AG20443 (cell line): ENCODE measurements around the gene CDH5.

Experiments used
- DNase-seq: peaks from one replicate; pipeline ENCODE4 v3.0.0; 2012; ENCODE audit warnings: low spot score, mixed read lengths

CDH5 gene

DNA sequence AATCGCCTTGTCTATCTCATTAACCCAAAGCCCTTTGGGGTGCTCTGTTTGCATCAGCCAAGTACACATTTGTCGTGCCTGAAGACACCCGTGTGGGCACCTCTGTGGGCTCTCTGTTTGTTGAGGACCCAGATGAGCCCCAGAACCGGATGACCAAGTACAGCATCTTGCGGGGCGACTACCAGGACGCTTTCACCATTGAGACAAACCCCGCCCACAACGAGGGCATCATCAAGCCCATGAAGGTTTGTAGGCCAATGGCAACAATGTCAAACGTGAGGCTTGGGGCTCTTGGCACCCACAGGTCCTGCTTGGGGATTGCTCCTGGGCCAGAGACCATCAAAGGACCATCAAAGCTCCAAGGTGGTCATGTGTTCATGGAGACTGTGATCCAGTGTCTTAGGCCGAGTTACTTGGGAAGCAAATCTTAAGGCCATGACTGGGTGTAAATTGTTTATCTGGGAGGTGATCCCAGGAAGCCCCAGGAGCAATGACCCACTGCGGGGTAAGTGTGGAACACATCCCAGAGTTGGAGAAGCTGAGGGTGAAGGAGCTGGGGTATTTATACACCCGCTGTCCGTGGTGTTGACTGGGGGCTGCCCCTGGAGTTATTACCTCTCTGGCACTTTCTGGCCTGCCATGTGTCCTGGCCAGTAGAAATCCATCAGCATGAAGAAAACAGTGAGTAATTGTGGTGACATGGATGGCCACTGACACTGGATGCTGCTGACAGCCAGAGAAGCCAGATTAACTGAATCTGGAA is 24.0 kb downstream of the CDH5 start:
- DNase-seq: no peak

DNA sequence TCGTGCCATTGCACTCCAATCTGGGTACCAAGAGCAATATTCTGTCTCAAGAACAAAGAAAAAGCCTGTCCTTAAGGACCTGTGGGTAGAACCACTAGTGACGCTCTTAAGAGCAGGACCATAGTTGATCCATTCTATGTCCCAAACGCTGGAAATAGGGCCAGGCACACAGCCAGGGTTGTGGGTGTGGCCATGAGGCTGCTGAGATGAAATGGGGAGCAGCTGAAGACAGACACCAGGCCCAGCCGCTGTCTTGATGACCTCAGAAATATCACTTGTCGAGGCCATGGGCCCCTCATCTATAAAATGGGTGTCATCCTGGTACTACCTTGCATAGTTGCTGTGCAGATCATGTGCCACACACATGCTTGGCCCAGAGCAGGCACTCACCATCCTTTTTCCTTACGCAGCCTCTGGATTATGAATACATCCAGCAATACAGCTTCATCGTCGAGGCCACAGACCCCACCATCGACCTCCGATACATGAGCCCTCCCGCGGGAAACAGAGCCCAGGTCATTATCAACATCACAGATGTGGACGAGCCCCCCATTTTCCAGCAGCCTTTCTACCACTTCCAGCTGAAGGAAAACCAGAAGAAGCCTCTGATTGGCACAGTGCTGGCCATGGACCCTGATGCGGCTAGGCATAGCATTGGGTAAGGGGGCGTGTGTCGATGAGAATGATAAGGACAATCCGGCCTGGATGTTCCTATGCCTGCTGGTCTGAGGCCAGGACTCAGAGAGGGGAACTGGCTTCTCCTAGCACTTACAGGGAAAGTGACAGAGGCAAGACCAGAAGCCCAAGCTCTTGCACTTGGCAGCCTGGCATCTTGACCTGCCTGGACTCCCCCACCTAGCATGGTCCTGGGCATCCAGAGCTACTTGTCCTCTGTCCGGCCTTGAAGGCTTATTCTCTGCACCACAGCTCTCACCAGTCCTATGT is 25.5 kb downstream of the CDH5 start:
- DNase-seq: peak; percentile 49

- no peak for DNase-seq
Measured at GRCh38 chr16:66395806-66396555, 29.5 kb downstream of the CDH5 start.

DNA sequence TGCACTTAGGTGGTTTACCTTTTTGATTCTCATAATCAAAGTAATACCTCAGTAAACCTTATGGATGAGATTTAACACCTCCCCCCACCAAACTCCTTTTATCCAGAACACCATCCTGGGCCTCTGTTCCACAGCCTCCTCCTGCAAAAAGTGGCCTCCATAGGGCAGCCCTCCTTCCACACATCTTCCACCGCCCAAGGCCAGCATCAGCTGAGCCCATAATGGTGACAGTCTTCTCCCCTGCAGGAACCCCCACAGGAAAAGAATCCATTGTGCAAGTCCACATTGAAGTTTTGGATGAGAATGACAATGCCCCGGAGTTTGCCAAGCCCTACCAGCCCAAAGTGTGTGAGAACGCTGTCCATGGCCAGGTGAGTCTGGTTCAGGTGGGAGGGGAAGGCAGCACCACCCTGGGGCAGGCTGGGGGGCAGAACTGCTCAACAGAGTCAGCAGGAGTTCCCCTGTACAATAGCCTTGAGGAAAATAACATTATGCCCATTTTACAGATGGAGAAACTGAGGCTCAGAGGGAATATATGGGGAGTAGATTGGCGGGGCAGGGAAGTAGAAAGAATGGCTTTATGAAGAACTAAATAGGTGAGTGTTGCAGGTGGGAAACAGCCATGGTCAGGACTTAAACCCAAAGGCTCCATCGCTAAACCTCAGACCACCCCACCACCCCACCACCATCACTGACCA is 31.4 kb downstream of the CDH5 start:
- DNase-seq: no peak

GRCh38 chr16:66399031-66399430 is 32.5 kb downstream of the CDH5 start:
- no peak for DNase-seq

GRCh38 chr16:66399930-66400329 is 33.4 kb downstream of the CDH5 start:
- no peak for DNase-seq

DNA sequence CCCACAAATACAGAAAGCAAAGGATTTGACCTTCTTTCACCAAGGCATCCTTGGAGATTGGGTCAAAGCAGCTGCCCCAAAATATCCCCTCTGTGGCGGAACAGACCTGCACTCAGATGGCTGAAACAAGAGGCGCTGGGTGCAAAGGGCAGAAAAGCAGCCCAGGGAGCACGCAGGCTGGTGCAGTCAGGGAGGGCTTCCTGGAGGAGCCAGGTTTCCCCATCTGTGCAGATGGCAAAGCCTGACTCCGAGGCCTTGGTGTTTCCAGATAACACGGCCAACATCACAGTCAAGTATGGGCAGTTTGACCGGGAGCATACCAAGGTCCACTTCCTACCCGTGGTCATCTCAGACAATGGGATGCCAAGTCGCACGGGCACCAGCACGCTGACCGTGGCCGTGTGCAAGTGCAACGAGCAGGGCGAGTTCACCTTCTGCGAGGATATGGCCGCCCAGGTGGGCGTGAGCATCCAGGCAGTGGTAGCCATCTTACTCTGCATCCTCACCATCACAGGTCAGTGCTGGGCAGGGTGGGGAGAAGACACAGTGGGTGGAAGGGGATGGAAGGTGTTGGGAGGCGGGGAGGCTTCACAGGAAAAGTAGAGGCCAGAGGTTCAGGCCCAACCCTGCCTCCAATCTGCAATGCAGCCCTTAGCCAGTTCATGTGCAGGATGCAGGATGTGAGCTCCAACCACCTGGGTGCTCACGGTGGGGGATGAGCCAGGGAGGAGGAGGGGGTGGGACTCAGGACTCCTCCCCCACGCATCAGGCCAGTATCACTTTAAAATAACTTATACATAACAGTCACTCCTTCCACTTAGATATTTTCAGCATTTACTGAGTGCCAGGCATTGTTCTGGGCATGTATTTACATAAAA is 34.3 kb downstream of the CDH5 start:
- DNase-seq: no peak

DNA sequence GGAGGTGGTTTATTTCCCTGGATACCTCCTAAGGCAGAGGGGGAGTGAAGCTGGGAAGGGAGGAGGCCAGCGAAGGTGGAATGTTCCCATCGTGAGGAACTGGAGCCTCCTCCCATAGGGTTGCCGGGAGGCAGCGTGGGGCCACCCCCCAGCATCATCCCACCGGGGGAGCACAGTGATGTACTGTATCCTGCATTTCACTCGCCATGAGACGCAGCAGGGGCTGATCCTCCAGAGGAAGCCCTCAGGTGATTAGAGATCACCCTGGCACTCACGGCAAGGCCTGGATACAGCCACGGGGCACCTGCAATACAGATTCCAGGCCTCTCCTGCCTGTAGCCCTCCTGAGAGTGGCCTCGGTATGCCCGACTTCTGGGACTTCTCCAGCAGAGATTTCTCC is 35.1 kb downstream of the CDH5 start:
- DNase-seq: no peak

- DNase-seq: no peak
Measured at GRCh38 chr16:66402166-66402565, 35.7 kb downstream of the CDH5 start.

DNA sequence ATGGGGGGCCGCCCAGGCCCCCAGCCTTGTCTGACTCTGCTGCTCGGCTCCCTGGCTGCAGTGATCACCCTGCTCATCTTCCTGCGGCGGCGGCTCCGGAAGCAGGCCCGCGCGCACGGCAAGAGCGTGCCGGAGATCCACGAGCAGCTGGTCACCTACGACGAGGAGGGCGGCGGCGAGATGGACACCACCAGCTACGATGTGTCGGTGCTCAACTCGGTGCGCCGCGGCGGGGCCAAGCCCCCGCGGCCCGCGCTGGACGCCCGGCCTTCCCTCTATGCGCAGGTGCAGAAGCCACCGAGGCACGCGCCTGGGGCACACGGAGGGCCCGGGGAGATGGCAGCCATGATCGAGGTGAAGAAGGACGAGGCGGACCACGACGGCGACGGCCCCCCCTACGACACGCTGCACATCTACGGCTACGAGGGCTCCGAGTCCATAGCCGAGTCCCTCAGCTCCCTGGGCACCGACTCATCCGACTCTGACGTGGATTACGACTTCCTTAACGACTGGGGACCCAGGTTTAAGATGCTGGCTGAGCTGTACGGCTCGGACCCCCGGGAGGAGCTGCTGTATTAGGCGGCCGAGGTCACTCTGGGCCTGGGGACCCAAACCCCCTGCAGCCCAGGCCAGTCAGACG is 36.2 kb downstream of the CDH5 start:
- no peak for DNase-seq

DNA sequence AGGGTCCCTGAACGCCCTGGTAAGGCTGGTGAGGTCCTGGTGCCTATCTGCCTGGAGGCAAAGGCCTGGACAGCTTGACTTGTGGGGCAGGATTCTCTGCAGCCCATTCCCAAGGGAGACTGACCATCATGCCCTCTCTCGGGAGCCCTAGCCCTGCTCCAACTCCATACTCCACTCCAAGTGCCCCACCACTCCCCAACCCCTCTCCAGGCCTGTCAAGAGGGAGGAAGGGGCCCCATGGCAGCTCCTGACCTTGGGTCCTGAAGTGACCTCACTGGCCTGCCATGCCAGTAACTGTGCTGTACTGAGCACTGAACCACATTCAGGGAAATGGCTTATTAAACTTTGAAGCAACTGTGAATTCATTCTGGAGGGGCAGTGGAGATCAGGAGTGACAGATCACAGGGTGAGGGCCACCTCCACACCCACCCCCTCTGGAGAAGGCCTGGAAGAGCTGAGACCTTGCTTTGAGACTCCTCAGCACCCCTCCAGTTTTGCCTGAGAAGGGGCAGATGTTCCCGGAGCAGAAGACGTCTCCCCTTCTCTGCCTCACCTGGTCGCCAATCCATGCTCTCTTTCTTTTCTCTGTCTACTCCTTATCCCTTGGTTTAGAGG is 37.1 kb downstream of the CDH5 start:
- no peak for DNase-seq

DNA sequence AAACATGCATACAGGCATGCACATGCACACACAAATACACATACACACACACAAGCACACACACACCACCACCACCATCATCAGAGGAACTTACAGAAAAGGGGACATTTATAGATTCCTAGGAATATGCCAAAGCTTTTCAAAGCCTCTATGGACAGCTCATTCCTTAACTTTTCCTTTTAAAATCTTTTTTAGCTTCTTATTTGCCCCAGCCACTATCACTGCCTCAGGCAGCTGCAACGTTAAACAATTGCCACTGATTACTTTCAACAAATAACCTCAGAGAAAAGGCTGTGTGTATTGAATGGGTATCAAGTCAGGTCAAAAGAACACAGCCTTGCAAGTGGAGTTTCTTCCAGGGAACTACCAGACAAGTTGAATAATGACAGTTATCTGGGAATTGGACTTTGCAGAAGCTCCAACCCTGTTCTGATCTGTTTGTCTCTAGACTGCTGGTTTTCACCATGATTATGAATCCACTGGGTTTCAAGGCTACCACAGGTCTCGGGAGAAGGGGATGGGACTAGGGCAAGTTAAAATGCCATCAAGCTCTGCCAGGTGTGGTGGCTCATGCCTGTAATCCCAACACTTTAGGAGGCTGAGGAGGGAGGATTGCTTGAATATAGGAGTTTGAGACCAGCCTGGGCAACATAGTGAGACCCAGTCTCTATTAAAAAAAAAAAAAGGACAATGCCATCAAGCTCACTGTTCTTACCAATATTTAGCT is 38.7 kb downstream of the CDH5 start:
- DNase-seq: no peak

- DNase-seq: peak; percentile 95
Measured at GRCh38 chr16:66406534-66407221, 40.2 kb downstream of the CDH5 start.

- peak; percentile 43 for DNase-seq
Measured at GRCh38 chr16:66408163-66409048, 41.9 kb downstream of the CDH5 start.

GRCh38 chr16:66409156-66409555 is 42.7 kb downstream of the CDH5 start:
- DNase-seq: no peak

GRCh38 chr16:66412182-66412581 is 45.7 kb downstream of the CDH5 start:
- DNase-seq: no peak

- DNase-seq: no peak
Measured at GRCh38 chr16:66414891-66415290, 48.4 kb downstream of the CDH5 start.

DNA sequence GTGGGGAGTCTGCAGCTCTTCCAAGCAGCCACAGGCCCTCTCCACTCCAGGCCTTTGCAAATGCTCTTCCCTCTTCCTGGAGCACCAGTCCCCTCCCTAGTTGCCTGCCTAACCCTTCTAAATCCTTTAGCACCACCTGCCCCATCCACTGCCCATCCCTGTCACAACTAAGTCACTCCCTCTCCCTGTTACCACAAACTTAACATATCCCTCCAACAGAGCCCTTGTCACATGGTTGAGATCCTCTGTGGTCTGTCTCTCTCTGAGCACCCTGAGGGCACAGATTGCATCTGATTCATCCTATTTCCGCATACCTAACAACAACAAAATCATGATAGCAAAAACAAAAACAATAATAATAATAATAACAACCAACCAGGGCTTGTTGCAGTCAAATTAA is 49.6 kb downstream of the CDH5 start:
- DNase-seq: no peak
